Activated CD4-positive, alpha-beta T cell treated with anti-CD3 and anti-CD28 coated beads, Interleukin-2, amount 10 ng/mL, durations not matched to agents 24 days and 14 days (primary cell): ENCODE results near the gene MYOM1. TPM values are rescaled to one million over a fixed set of nuclear protein-coding genes. Genes with fewer than 3 reads are reported as not detected.
A peak's percentile ranks its signal among the peaks of the same experiment; 100 is the strongest.
"Not testable (repeated sequence)": the region's sequence is repeated elsewhere in the genome, so short reads cannot be mapped to it uniquely, and the experiment has no call there.

ENCODE experiments used
- DNase-seq: peaks from one replicate; pipeline ENCODE4 v3.0.0; 2022
- H3K27ac Mint-ChIP-seq: one replicate; pipeline ENCODE4 v1.8.0; 2022; ENCODE audit warnings: mild to moderate bottlenecking, mixed read lengths
- H3K27me3 Mint-ChIP-seq: one replicate; pipeline ENCODE4 v1.8.0; 2022; ENCODE audit warnings: mixed read lengths
- H3K36me3 Mint-ChIP-seq: one replicate; pipeline ENCODE4 v1.8.0; 2022; ENCODE audit warnings: low read depth, mild to moderate bottlenecking, mixed read lengths
- H3K4me1 Mint-ChIP-seq: one replicate; pipeline ENCODE4 v1.8.0; 2021; ENCODE audit warnings: mixed read lengths
- H3K4me3 Mint-ChIP-seq: one replicate; pipeline ENCODE4 v1.8.0; 2022; ENCODE audit warnings: mild to moderate bottlenecking, moderate library complexity, mixed read lengths
- H3K9me3 Mint-ChIP-seq: one replicate; pipeline ENCODE4 v1.8.0; 2021; ENCODE audit warnings: mixed read lengths
- intact Hi-C: fragments of 100-400 bp; cut with micrococcal nuclease; formaldehyde crosslinking; loops from one replicate; pipeline ENCODE4 v1.15.1; 2023
- total RNA-seq: library from RNA; stranded (reverse); gene quantifications from 2 replicates; pipeline ENCODE4 v1.2.3, GENCODE V29; 2022

MYOM1 gene
- total RNA-seq, 1 donor from 2014 or later: 0.75 TPM

DNA sequence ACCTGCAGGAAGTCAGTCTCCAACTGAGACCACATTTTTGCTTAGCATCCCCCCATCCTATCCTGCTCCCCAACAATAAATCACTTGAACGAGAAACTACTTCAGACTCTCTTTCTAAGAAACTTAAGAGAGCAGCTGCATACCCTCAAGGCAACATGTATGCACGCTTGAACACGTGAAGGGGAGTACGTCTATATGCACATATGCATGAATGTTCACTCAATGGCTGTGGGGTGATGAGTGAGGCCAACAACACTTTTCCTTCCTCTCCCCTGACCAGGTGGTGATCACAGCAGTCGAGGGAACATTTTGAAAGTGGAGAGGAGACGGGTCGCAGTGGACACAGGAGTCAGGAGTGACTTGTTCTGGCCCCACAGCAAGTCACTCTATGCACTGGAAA is 127.0 kb downstream of the MYOM1 start:
- Mint-ChIP-seq H3K36me3 (no peaks in the 10 kb centered on the region), H3K4me1 (peaks cover 32% of the 10 kb centered on the region), H3K27me3 (no peaks in the 10 kb centered on the region), H3K9me3 (no peaks in the 10 kb centered on the region), H3K4me3 (no peak overlapping the region), H3K27ac (no peak overlapping the region)
- intact Hi-C loops: no loop called here
- no peak for DNase-seq

DNA sequence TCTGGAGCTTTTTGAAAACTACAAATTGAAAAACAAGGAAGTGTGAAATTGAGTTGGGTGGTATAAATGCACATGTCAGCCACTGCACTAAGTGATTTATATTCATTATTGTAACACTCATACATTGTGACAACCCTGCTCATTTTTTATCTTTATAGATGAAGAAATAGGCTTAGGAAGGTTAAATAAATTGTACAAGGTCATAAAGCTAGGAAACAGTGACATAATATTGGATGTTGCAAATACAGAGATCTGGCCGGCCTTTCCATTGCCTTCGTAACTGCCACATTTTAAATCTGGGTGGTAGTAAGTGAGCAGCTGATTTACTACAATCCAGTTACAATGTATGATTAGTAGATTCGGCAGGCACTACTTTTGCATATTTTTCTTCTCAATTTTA is 130.2 kb downstream of the MYOM1 start:
- H3K4me1 Mint-ChIP-seq: peaks cover 18% of the 10 kb centered on the region
- no peaks in the 10 kb centered on the region for H3K9me3 Mint-ChIP-seq
- intact Hi-C loops: no loop called here
- H3K4me3 Mint-ChIP-seq: no peak overlapping the region
- H3K36me3 Mint-ChIP-seq: no peaks in the 10 kb centered on the region
- no peak overlapping the region for H3K27ac Mint-ChIP-seq
- H3K27me3 Mint-ChIP-seq: no peaks in the 10 kb centered on the region
- DNase-seq: no peak

DNA sequence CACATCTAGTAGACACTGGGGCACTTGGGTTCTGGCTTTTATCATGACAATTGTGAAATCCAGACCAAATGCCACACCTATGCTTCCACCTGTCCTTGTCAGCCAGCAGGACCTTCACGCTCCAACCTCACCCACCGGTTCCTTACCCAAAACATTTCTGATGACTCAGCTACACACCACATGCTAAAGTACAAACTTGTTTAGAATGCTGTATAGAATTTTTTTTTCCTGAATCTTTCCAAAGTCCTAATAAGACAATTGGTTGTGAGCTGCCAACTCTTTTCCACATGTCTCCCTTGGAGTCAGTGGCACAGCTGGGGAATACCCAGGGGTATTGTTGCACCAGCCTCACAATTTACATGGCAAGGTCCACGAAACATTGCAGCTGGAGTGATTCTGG is 131.3 kb downstream of the MYOM1 start:
- peaks cover 18% of the 10 kb centered on the region for H3K4me1 Mint-ChIP-seq
- H3K27ac Mint-ChIP-seq: no peak overlapping the region
- H3K9me3 Mint-ChIP-seq: no peaks in the 10 kb centered on the region
- intact Hi-C loops: no loop called here
- H3K27me3 Mint-ChIP-seq: no peaks in the 10 kb centered on the region
- H3K4me3 Mint-ChIP-seq: no peak overlapping the region
- DNase-seq: no peak
- no peaks in the 10 kb centered on the region for H3K36me3 Mint-ChIP-seq

DNA sequence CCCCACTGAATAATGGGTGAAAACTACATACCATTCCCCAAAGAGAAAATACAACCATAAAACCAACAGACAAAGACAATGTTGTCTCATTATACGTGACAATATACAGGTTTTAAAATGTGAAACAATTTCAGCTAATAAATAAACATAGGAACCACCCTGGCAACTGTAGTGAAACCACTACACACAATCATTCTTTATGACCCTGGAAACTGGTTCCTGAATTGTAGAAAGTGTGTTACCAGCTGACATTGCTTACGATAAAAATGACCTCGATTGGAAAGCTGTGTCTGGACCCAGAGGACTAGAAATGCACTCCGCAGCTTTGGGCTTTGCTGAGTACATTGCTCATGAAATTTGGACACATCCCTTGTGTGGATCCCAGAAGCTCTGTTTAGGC is 132.9 kb downstream of the MYOM1 start:
- intact Hi-C loops: no loop called here
- DNase-seq: no peak
- no peaks in the 10 kb centered on the region for H3K27me3 Mint-ChIP-seq
- no peaks in the 10 kb centered on the region for H3K36me3 Mint-ChIP-seq
- peaks cover 13% of the 10 kb centered on the region for H3K4me1 Mint-ChIP-seq
- no peak overlapping the region for H3K27ac Mint-ChIP-seq
- no peaks in the 10 kb centered on the region for H3K9me3 Mint-ChIP-seq
- no peak overlapping the region for H3K4me3 Mint-ChIP-seq

DNA sequence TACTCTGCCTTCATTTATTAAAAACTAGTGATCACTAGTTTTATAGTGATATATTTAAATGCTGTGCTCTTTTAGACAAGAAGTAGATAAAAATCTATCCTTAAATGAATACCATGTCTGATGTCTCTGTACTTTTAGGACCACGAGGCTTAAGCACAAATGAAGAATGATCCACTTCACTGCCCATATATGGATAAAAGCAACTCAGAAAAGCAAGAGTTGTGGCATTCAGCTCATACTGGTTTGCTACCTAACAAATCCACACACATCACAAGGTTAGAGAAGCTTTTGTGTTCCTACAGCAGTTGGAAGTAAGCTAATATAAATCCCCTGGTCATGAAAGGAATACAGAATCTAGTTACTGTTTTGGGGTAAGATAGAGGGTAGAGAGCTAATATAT is 134.2 kb downstream of the MYOM1 start:
- H3K9me3 Mint-ChIP-seq: no peaks in the 10 kb centered on the region
- H3K27ac Mint-ChIP-seq: no peak overlapping the region
- H3K4me3 Mint-ChIP-seq: no peak overlapping the region
- intact Hi-C loops: no loop called here
- no peaks in the 10 kb centered on the region for H3K27me3 Mint-ChIP-seq
- peaks cover 13% of the 10 kb centered on the region for H3K4me1 Mint-ChIP-seq
- no peaks in the 10 kb centered on the region for H3K36me3 Mint-ChIP-seq
- no peak for DNase-seq

DNA sequence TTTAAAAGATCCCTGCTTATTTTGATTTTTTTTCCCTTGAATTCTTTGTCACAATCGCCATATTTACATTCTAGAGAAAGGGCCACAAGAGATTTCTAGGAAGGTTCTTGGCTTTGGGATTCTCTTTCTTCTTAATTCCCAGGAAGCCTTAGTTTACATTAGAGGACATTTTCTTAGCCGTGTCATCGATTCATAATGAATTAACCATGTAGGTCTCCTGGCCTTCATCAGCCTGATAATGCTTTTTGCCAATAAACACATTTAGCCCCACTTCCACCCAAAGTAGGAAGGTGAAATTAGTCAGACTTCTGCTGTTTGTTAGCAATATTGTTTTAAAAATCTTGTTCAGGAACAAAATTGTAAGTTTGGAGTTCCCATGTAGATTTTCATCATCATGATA is 135.6 kb downstream of the MYOM1 start:
- Mint-ChIP-seq H3K27ac (no peak overlapping the region), H3K27me3 (no peaks in the 10 kb centered on the region)
- intact Hi-C loops: no loop called here

DNA sequence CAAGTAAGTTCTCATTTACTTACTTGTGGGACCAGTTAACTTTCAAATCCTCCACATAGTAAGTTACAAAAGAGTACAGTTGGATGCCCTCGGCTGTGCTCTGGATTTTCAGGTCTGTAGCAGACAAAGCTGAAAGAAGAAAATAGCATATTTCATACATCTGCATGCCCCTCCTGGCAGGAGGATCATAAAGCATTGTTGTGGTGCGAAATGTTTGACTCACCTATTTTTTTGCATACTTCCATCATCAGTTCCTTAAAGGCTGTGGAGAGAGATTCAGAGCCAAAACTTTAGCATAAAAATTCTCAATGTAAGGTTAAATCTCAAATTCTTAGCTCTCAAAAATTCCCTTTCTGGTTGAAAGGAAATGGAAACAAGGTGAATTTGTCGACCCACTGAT is 136.0 kb downstream of the MYOM1 start:
- H3K4me1 Mint-ChIP-seq: peaks cover 11% of the 10 kb centered on the region
- intact Hi-C loops: no loop called here
- H3K36me3 Mint-ChIP-seq: no peaks in the 10 kb centered on the region
- H3K27me3 Mint-ChIP-seq: no peaks in the 10 kb centered on the region
- H3K27ac Mint-ChIP-seq: no peak overlapping the region
- H3K9me3 Mint-ChIP-seq: no peaks in the 10 kb centered on the region
- H3K4me3 Mint-ChIP-seq: no peak overlapping the region
- no peak for DNase-seq

More for the DNA sequence above, 135.6 kb downstream of the MYOM1 start:
- Mint-ChIP-seq H3K4me3 (no peak overlapping the region), H3K9me3 (no peaks in the 10 kb centered on the region), H3K4me1 (peaks cover 13% of the 10 kb centered on the region), H3K36me3 (no peaks in the 10 kb centered on the region)
- no peak for DNase-seq

DNA sequence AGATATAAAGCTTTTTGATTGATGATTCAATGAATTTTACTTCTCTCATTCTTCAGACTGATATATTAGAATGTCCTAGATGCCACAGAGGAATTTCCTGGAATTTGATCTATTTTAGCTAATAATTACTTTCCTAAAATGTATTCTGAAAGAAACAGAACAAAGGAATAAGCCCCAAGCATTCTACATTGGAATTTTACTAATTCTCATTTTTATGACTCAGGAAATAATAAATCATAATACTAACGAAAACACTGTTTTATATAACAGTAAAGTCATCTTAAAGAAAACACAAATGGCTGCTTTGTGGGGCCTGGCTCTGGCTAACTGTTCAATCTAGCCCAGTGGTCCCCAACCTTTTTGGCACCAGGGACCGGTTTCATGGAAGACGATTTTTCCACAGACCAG is 138.2 kb downstream of the MYOM1 start:
- Mint-ChIP-seq H3K9me3 (no peaks in the 10 kb centered on the region), H3K27me3 (no peaks in the 10 kb centered on the region), H3K36me3 (no peaks in the 10 kb centered on the region), H3K4me3 (no peak overlapping the region), H3K4me1 (no peaks in the 10 kb centered on the region), H3K27ac (no peak overlapping the region)
- DNase-seq: no peak
- intact Hi-C loops: no loop called here

DNA sequence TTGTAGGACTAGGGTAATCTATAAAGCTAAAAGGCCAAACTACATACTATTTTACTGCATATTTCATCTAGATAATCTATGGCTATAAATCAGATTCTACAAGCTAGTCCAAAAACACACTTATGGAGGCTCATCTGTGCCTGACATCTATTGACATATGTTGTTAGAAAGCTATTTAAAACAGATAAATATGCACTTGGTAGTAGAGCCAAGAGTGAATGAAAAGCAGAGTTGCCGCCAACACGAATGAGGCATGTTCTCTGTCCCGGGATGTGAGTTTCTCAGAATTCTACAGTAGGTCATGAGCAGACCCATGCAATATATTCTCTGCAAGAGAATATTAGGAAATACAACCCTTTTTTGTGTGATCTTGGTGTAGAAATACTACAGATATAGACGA is 140.1 kb downstream of the MYOM1 start:
- no peak overlapping the region for H3K27ac Mint-ChIP-seq
- no peak for DNase-seq
- no peak overlapping the region for H3K4me3 Mint-ChIP-seq
- no peaks in the 10 kb centered on the region for H3K27me3 Mint-ChIP-seq
- H3K9me3 Mint-ChIP-seq: no peaks in the 10 kb centered on the region
- intact Hi-C loops: no loop called here
- H3K4me1 Mint-ChIP-seq: peaks cover 8% of the 10 kb centered on the region
- no peaks in the 10 kb centered on the region for H3K36me3 Mint-ChIP-seq

DNA sequence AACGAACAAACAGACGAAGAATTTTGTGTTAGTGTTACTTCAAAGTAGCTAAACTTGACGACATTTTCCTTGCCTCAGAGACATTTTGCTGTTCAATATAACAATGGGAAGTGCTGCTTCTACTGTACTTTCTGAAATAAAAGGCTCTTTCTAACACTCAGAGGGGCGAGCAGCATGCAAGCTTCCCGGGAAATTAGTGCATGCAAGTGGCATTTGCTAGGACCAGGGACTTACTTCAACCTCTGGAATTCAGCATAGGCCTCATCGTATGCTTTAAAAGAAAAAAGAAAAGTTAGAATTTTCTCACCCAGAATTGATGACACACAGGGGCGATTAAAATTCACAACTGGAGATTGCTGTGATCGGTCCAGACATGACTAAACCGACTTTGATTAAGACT is 144.3 kb downstream of the MYOM1 start:
- no peaks in the 10 kb centered on the region for H3K27me3 Mint-ChIP-seq
- H3K36me3 Mint-ChIP-seq: no peaks in the 10 kb centered on the region
- intact Hi-C loops: no loop called here
- peaks cover 14% of the 10 kb centered on the region for H3K4me1 Mint-ChIP-seq
- no peak for DNase-seq
- H3K9me3 Mint-ChIP-seq: no peaks in the 10 kb centered on the region
- H3K27ac Mint-ChIP-seq: no peak overlapping the region
- no peak overlapping the region for H3K4me3 Mint-ChIP-seq

DNA sequence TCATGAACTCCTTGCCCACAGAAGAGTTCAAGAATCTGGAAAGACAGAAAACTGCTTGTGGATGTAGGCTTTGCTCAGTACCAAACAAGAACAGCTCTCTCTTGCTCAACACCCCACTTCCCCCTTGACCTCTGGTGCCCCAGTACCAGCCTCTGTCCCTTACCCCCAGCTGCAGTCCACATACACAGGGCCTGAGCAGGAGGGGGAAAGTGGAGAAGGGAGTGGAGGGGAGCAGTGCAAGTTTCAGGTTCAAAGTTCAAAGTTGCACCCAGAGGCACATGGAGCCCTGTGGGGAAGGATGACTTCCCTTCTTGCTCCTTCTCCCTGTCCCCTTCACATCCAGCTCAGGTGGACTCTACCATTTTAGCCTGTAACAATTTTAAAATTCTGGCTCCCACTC is 145.7 kb downstream of the MYOM1 start:
- H3K9me3 Mint-ChIP-seq: no peaks in the 10 kb centered on the region
- no peaks in the 10 kb centered on the region for H3K27me3 Mint-ChIP-seq
- no peak overlapping the region for H3K27ac Mint-ChIP-seq
- DNase-seq: no peak
- intact Hi-C loops: no loop called here
- peaks cover 26% of the 10 kb centered on the region for H3K4me1 Mint-ChIP-seq
- no peak overlapping the region for H3K4me3 Mint-ChIP-seq
- H3K36me3 Mint-ChIP-seq: no peaks in the 10 kb centered on the region

DNA sequence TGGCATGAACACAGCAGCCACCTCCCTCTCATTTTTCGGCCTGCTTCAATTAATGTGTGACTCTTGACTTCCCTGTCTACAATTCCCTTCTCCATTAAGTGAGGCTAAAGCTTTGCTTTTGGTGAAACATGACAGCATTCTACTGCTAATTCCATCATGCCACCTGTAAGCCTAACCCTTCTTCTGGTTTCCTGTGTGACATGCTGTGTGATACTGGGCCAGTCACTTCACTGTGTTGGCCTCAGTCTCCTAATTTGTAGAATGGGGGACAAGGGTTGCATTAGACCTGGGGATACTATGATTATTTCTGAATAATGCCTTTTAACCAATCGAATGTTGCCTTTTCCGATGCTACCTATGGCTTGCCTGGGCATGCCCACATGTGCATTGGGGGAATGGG is 146.4 kb downstream of the MYOM1 start:
- H3K36me3 Mint-ChIP-seq, DNase-seq, H3K27me3 Mint-ChIP-seq, H3K27ac Mint-ChIP-seq, H3K9me3 Mint-ChIP-seq, intact Hi-C loops, H3K4me3 Mint-ChIP-seq: not testable (repeated sequence)
- H3K4me1 Mint-ChIP-seq: peaks cover 31% of the 10 kb centered on the region

DNA sequence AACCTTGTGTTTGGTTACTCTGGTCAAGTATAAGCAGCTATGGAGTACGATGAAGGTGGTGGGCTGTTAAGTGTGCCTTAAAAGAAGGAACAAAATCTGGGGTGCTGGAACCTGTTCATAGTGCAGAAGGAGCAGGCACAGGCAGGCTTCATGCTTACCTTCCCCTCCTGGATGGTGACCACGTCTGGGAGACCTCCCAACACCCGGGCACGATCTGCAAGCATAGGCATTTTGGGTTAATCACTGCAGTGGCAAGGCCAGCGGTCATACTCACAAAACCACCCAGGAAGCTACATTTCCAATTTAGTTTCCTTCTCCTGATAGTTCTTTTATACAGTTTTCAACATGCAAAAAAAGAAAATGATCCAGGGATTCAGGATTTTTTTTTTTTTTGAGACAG is 148.1 kb downstream of the MYOM1 start:
- Mint-ChIP-seq H3K4me3 (no peak overlapping the region), H3K36me3 (peaks cover 3% of the 10 kb centered on the region), H3K4me1 (peaks cover 46% of the 10 kb centered on the region), H3K9me3 (no peaks in the 10 kb centered on the region), H3K27ac (no peak overlapping the region), H3K27me3 (no peaks in the 10 kb centered on the region)
- no peak for DNase-seq
- intact Hi-C loops: no loop called here

DNA sequence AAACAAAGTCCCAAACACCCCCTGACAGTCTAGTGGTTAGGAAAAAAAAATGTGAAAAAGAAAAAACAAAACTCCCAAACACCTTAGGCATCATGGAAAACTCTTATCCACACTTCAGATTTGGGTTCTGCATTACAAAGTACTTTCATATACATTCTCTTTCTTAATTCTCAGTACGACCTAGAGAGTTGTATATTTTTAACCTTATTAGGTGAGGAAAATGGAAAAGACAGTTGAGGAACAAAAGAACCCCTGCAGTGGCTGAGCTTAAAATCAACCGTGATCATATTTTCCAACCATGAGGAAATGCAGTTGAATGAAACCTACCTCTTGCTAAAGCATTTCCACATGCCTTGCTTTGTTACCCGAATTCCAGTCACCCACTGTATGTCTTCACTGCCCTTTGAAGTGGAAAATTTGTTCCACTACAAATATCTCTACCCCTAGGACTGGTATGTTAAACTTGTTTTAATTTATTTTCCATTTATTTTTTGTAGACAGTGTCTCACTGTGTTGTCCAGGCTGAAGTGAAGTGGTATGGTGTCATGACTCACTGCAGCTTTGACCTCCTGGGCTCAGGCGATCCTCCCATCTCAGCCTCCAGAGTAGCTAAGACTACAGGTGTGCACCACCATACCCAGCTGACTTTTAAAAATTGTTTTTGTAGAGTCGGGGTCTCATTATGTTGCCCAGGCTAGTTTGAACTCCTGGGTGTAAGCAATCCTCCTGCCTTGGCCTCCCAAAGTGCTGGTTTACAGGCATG is 149.9 kb downstream of the MYOM1 start:
- Mint-ChIP-seq H3K4me3 (no peak overlapping the region), H3K27ac (peak overlapping the region; percentile 71), H3K9me3 (no peaks in the 10 kb centered on the region), H3K4me1 (peaks cover 47% of the 10 kb centered on the region), H3K27me3 (no peaks in the 10 kb centered on the region), H3K36me3 (peaks cover 3% of the 10 kb centered on the region)
- intact Hi-C loops: loop anchor here (1.0 to 10.0 kb wide), 3 partner anchors 9 to 525 kb away; no protein-coding TSS in a partner anchor
- no peak for DNase-seq

DNA sequence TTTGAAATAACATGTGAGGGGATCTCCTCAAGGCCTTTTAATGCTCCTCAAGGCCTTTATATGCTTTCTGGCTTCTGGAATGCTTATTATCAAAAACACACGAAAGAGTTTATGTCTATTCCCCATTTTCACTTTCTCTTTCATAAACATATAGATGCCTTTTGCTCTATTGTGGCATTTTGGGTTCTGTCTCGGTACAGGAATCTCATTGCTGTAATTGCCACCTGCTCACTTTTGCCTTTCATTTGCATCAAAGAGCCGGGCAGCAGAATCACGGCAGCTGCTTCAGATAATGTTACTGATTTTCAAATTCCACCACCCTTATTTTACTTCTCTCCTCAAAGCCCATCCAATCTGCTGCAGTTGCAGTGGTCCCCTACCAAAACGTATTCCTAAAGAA is 152.0 kb downstream of the MYOM1 start:
- intact Hi-C loops: loop anchor here (10.0 kb wide), 1 partner anchor 527 kb away; no protein-coding TSS in a partner anchor
- Mint-ChIP-seq H3K36me3 (peaks cover 3% of the 10 kb centered on the region), H3K27me3 (no peaks in the 10 kb centered on the region), H3K4me1 (peaks cover 49% of the 10 kb centered on the region), H3K27ac (peak overlapping the region; percentile 75), H3K4me3 (peak overlapping the region; percentile 64), H3K9me3 (no peaks in the 10 kb centered on the region)
- DNase-seq: peak; percentile 70
